Activated naive CD4-positive, alpha-beta T cell treated with anti-CD3 and anti-CD28 coated beads, Interleukin-2, amount 50 U/mL, for 16 hours (primary cell): ENCODE data around the gene CCDC9.
A peak's percentile ranks its signal among the peaks of the same experiment; 100 is the strongest.
"Not testable (repeated sequence)": the region's sequence is repeated elsewhere in the genome, so short reads cannot be mapped to it uniquely, and the experiment has no call there.

Source experiments
- DNase-seq: peaks from one replicate; pipeline ENCODE4 v3.0.0-alpha.2; 2020

Gene CCDC9

DNA sequence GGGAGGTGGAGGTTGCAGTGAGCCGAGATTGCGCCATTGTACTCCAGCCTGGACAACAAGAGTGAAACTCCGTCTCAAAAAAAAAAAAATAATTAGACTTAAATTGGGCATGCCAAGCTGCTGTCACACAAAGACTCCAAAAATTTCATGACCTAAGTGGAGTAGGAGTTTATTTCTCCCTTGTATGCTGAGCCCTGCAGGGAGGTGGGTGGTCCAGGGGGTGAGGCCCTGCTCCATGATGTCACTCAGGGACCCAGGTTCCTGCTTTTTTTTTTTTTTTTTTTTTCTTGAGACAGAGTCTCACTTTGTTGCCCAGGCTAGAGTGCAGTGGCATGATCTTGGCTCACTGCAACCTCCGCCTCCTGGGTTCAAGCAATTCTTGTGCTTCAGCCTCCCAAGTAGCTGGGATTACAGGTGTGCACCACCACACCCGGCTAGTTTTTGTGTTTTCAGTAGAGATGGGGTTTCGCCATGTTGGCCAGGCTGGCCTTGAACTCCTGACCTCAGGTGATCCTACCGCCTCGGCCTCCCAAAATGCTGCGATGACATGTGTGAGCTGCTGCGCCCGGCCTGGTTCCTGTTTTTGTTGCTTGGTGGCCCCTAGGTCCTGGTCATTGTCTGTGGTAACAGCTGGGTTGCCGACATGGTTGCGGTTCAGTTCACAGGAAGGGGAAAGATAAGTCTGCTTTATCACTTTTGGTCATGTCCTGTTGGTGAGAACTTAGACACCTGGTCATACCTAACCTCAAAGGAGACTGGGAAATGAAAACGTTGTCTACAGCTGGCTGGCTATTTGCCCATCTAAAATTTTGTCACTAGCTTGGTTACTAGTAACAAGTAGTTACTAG is 5.8 kb downstream of the CCDC9 start:
- DNase-seq: not testable (repeated sequence)

DNA sequence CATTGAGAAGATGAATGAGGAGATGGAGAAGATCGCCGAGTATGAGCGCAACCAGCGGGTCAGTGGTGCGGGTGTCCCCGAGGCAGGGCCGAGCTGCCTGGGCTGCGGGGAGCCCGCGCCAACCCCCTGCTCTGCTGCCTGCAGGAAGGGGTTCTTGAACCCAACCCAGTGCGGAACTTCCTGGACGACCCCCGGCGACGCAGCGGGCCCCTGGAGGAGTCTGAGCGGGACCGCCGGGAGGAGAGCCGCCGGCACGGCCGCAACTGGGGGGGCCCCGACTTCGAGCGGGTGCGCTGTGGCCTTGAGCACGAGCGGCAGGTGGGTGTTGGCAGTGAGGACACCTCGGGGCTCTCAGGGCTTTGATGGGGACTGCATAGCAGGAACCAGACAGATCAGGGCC is 8.3 kb downstream of the CCDC9 start:
- no peak for DNase-seq

GRCh38 chr19:47266401-47266941 is 10.1 kb downstream of the CCDC9 start:
- no peak for DNase-seq

- no peak for DNase-seq
These were observed 11.0 kb downstream of the CCDC9 start for GRCh38 chr19:47267350-47267759.

- no peak for DNase-seq
These were observed 11.7 kb downstream of the CCDC9 start for GRCh38 chr19:47268028-47268427.

DNA sequence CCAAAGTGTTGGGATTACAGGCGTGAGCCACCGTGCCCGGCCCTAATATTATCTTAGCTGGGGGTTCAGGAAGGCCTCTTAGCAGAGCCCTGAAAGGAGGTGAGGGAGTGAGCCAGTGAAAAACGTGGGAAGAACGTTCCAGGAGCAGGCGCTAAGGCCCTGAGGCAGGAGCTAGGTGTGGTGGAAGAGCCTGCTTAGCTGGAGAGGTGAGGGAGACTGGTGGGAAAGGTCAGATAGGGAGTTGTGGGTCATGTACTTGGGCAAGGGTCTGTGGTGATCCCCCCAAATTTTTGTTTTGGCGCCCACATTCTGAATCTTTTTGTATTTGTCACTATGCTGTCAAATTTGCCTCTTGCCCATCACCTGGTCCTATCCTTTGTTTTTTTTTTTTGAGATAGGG is 13.3 kb downstream of the CCDC9 start:
- DNase-seq: no peak

DNA sequence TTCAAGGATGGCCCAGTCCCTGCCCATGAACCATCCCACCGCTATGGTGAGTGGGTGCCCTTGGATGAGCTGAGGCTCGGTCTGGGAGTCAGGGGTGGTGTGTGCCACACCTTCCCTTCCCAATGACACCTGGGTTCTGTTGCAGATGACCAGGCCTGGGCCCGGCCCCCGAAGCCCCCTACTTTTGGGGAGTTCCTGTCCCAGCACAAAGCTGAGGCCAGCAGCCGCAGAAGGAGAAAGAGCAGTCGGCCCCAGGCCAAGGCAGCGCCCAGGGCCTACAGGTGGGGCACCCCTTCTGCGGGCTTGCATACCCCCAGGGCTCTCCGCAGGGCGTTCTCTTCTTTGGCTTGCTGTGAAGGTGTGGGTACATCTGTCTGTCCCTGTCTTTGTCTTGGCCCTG is 14.1 kb downstream of the CCDC9 start:
- no peak for DNase-seq

GRCh38 chr19:47271949-47272348 is 15.6 kb downstream of the CCDC9 start:
- no peak for DNase-seq

GRCh38 chr19:47272448-47273312 is 16.4 kb downstream of the CCDC9 start:
- no peak for DNase-seq

GRCh38 chr19:47273313-47274070 is 17.2 kb downstream of the CCDC9 start:
- DNase-seq: peak; percentile 91

DNA sequence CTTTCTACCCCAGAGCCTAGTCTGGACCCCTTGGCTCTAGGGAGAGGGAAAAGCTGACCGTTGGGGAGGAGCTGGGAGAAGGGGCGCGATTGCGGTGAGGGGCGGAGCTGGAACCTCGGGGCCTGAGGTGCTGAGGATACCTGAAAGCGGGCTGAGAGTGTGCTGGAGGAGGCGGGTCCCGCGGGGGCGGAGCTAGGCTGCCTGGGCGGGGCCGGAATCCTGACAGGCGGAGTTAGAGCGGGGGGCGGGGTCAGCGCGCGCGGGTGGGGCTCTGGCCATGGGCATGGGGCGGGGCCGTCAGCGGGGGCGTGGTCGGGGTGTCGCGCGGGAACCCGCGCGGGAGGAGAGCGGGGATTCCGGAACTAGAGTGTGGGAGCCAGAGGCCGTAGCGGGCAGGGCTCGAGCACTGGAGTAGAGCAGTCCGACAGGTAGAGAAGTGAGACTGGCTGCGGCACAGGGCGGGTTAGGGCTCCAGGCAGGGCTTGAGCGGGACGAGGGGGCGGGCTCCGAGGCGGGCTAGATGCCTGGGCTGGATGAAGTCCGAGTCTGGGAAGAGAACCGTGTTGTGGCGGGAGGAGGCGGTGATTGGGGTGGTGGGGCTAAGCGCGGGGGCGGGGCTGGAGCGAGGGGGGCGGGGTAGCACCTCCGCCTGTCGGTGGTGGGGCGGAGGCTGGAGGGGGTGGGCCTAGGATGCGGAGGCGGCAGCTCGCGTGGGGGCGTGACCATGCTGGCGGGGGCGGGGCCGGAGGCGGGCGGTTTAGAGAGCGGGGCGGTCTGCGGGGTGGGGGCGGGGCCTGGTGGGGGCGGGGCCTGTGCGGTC is 18.0 kb downstream of the CCDC9 start, which contains the start of gene INAFM1:
INAFM1 (plus strand) TSS at position 815 of the 820 bp plus-strand sequence. CDS start 35 bp downstream, outside the sequence.
- DNase-seq: peak; percentile 99

- DNase-seq: no peak
These were observed 18.8 kb downstream of the CCDC9 start for GRCh38 chr19:47274891-47275761.

- DNase-seq: no peak
These were observed 19.6 kb downstream of the CCDC9 start for GRCh38 chr19:47275791-47276461.

DNA sequence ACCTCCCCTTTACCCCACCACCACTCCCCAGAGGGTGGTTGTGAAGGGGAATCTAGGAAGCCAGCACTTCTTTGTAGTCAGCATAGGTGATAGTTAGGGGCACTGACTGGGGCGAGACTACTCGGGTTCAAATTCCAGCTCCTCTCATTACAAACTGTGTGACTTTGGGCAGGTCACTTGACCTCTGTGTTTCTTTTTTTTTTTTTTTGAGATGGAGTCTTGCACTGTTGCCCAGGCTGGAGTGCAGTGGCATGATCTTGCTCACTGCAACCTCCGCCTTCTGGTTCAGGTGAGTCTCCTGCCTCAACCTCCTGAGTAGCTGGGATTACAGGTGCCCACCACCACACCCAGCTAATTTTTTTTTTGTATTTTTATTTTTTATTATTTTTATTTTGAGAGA is 20.2 kb downstream of the CCDC9 start:
- DNase-seq: not testable (repeated sequence)

- DNase-seq: peak; percentile 64
These were observed 24.0 kb downstream of the CCDC9 start for GRCh38 chr19:47280183-47280797.

DNA sequence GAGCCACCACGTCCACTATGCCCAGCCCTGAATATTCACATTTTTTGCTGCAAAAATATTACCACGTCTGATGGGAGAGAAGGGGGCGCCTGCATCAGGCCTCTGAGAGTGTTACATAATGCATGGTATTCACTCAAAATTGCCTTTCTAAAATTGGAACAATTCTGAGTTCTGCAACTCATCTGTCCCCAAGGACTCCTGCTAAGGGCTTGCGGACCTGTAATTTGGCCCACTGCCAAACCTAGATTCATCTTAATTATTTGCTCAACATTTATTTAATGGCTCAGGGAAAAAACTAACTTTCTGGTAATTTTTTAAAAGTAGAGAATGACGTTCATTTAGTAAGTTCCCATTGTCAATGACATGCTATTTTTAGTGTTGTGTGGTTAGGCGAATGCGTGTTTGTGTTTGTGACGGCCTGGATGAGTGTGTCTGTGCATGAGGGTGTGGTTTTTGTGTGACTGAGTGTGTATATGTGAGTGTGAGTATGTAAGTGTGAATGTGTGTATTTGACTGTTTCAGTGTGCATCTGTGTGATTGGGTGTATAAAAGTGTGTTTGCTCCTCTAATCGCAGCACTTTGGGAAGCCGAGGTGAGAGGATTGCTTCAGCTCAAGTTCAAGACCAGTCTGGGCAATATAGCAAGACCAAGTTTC is 27.2 kb downstream of the CCDC9 start:
- DNase-seq: no peak

GRCh38 chr19:47284324-47284899 is 28.1 kb downstream of the CCDC9 start:
- no peak for DNase-seq

GRCh38 chr19:47296036-47296435 is 39.7 kb downstream of the CCDC9 start:
- DNase-seq: peak; percentile 70

DNA sequence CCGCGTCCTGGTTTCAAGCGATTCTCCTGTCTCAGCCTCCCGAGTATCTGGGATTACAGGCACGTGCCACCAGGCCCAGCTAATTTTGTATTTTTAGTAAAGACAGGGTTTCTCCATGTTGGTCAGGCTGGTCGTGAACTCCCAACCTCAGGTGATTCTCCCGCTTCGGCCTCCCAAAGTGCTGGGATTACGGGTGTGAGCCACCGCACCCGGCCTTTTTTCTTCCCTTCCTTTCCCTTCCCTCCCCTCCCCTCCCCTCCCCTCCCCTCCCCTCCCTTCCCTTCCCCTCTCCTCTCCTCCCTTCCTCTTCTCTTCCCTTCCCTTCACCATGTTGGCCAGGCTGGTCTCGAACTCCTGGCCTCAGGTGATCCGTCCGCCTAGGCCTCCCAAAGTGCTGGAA is 44.5 kb downstream of the CCDC9 start:
- not testable (repeated sequence) for DNase-seq
